ENCODE measurements around the gene GSTCD.

GSTCD gene

GRCh38 chr4:105708181-105709080 lies at the start of gene GSTCD, which contains the start of gene INTS12 (continued):
- TF ChIP-seq ZNF391 (tag by site-specific recombination; IDR thresholded peaks at IDR 0.05; ENCODE audit: borderline replicate concordance, low read depth) (peak; percentile 97), ZNF776 (tag by site-specific recombination; IDR thresholded peaks at IDR 0.05; ENCODE audit: borderline replicate concordance) (no peak), ZNF426 (tag by site-specific recombination; IDR thresholded peaks at IDR 0.05) (no peak), GLIS2 (tag by site-specific recombination; IDR thresholded peaks at IDR 0.05) (peak; percentile 35), ZBTB8A (tag by site-specific recombination; IDR thresholded peaks at IDR 0.05) (peak; percentile 67), ZNF621 (tag by site-specific recombination; IDR thresholded peaks at IDR 0.05) (no peak), ZNF768 (tag by site-specific recombination; IDR thresholded peaks at IDR 0.05) (no peak), ZNF18 (tag by site-specific recombination; IDR thresholded peaks at IDR 0.05) (peak; percentile 63; the same call in 1 of the 2 replicates), ZNF174 (tag by site-specific recombination; IDR thresholded peaks at IDR 0.05) (0 out of 2 replicates have a peak, but pooled peaks have one; percentile 35), ZNF10 (tag by site-specific recombination; IDR thresholded peaks at IDR 0.05) (0 out of 2 replicates have a peak, but pooled peaks have one; percentile 43), ZNF692 (tag by site-specific recombination; IDR thresholded peaks at IDR 0.05) (peak; percentile 86), ATF2 (tag by site-specific recombination; IDR thresholded peaks at IDR 0.05; ENCODE audit: low read depth) (peak; percentile 73), ZNF423 (tag by site-specific recombination; IDR thresholded peaks at IDR 0.05) (no peak), ZNF211 (tag by site-specific recombination; IDR thresholded peaks at IDR 0.05; ENCODE audit: low read depth) (no peak), KLF16 (tag by site-specific recombination; IDR thresholded peaks at IDR 0.05) (peak; percentile 94), ZBTB26 (tag by site-specific recombination; optimal IDR thresholded peaks at IDR 0.05) (peak; percentile 45), SP2 (tag by site-specific recombination; IDR thresholded peaks at IDR 0.05) (peak; percentile 79), AEBP2 (tag by site-specific recombination; IDR thresholded peaks at IDR 0.05; ENCODE audit: borderline replicate concordance) (no peak), ZXDB (tag by site-specific recombination; IDR thresholded peaks at IDR 0.05) (peak; percentile 97), ZNF580 (tag by site-specific recombination; IDR thresholded peaks at IDR 0.05) (peak; percentile 94), ZNF610 (tag by site-specific recombination; IDR thresholded peaks at IDR 0.05; ENCODE audit: borderline replicate concordance) (0 out of 2 replicates have a peak, but pooled peaks have one; percentile 39), KLF10 (tag by site-specific recombination; IDR thresholded peaks at IDR 0.05) (peak; percentile 67), ZEB2 (tag by site-specific recombination; IDR thresholded peaks at IDR 0.05) (peak; percentile 100), ZBTB49 (tag by site-specific recombination; IDR thresholded peaks at IDR 0.05; ENCODE audit: low read depth) (no peak), ZNF146 (tag by site-specific recombination; IDR thresholded peaks at IDR 0.05) (peak; percentile 71), ZNF449 (tag by site-specific recombination; IDR thresholded peaks at IDR 0.05) (peak; percentile 27; the same call in 1 of the 2 replicates), ZNF132 (tag by site-specific recombination; IDR thresholded peaks at IDR 0.05; ENCODE audit: borderline replicate concordance) (no peak)
